Measurements from ENCODE around the gene APOC4. TPM values are rescaled to one million over a fixed set of nuclear protein-coding genes. Genes with fewer than 3 reads are reported as not detected.

APOC4 gene
- total RNA-seq, 1 experiment from 2014 or later, result not detected

DNA sequence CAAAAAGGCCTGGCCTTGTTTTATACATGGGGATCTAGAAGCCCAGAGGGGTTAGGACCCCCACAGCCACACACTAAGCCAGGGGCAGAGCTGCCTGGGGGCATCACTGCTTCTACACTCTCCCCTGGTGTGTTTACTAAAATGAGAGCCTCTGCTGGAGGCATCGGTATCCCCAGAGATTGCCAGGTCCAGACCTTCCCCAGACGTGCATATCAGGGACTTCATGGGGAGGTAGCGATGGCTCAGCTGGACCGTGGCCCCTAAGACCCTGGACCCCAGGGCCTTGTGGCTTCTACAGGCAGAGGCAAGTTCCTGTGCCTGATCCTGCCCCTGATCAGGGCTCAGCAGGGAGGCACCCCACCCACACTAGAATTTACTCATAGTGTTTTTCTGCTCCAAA is 26.6 kb downstream of the APOC4 start:
- Histone ChIP-seq H3K4ac (ENCODE audit: low read depth, low read length) (no peak overlapping the region), H3K14ac (ENCODE audit: insufficient read depth, low read length) (no peak overlapping the region), H4K5ac (ENCODE audit: insufficient read length, low read depth, low read length) (no peak overlapping the region), H3T11ph (ENCODE audit: low read length) (no peak overlapping the region), H3K27ac (ENCODE audit: insufficient read length, low read depth, low read length) (no peak overlapping the region), H2AFZ (ENCODE audit: low read length) (no peak overlapping the region), H3K56ac (ENCODE audit: insufficient read length, low read depth, low read length) (no peak overlapping the region), H2BK5ac (ENCODE audit: insufficient read length, low read length) (no peak overlapping the region), H3K23me2 (ENCODE audit: insufficient read length, low read depth, low read length, poor library complexity, severe bottlenecking) (no peaks in the 10 kb centered on the region), H3K27me3 (ENCODE audit: insufficient read depth, low read length) (no peaks in the 10 kb centered on the region), H2BK120ac (ENCODE audit: low read depth, low read length, poor library complexity, severe bottlenecking) (no peak overlapping the region), H3K9me3 (ENCODE audit: control insufficient read depth, low read depth, low read length) (no peaks in the 10 kb centered on the region), H4K91ac (ENCODE audit: insufficient read length, low read depth, low read length) (no peak overlapping the region), H3K79me1 (ENCODE audit: insufficient read depth, low read depth, low read length, poor library complexity, severe bottlenecking) (no peaks in the 10 kb centered on the region), H2BK20ac (ENCODE audit: low read depth, low read length, poor library complexity, severe bottlenecking) (no peak overlapping the region), H2AK5ac (ENCODE audit: insufficient read length, low read length) (no peak overlapping the region), H3K79me2 (ENCODE audit: insufficient read depth, low read length) (no peaks in the 10 kb centered on the region), H2BK12ac (ENCODE audit: insufficient read length, low read depth, low read length) (no peak overlapping the region), H4K20me1 (ENCODE audit: control insufficient read depth, insufficient read depth, insufficient read length) (no peaks in the 10 kb centered on the region), H3K23ac (ENCODE audit: insufficient read length, low read depth, low read length) (no peak overlapping the region), H3K4me2 (ENCODE audit: insufficient read depth, insufficient read length, low read length) (no peak overlapping the region), H4K8ac (replicated peaks; ENCODE audit: insufficient read length, low read depth, low read length) (no peak overlapping the region), H3K4me1 (ENCODE audit: insufficient read depth, low read length) (no peaks in the 10 kb centered on the region), H3K9ac (ENCODE audit: extremely low read depth, insufficient read length, low read length) (no peak overlapping the region), H2BK15ac (ENCODE audit: low read depth, low read length) (no peak overlapping the region), H3K18ac (ENCODE audit: insufficient read length, low read depth, low read length) (no peak overlapping the region)
- Mint-ChIP-seq H3K27me3 (ENCODE audit: low read depth) (no peaks in the 10 kb centered on the region), H3K27ac (no peak overlapping the region), H3K9me3 (no peaks in the 10 kb centered on the region), H3K4me3 (no peak overlapping the region), H3K4me1 (no peaks in the 10 kb centered on the region), H3K36me3 (ENCODE audit: insufficient read depth in 1 of 3, low read depth in 3 of 3) (peaks cover 9 to 42% (median 32%) of the 10 kb centered on the region in 3 experiments; a peak in 6 of 7 replicates)
- TF ChIP-seq, protein P1, sequence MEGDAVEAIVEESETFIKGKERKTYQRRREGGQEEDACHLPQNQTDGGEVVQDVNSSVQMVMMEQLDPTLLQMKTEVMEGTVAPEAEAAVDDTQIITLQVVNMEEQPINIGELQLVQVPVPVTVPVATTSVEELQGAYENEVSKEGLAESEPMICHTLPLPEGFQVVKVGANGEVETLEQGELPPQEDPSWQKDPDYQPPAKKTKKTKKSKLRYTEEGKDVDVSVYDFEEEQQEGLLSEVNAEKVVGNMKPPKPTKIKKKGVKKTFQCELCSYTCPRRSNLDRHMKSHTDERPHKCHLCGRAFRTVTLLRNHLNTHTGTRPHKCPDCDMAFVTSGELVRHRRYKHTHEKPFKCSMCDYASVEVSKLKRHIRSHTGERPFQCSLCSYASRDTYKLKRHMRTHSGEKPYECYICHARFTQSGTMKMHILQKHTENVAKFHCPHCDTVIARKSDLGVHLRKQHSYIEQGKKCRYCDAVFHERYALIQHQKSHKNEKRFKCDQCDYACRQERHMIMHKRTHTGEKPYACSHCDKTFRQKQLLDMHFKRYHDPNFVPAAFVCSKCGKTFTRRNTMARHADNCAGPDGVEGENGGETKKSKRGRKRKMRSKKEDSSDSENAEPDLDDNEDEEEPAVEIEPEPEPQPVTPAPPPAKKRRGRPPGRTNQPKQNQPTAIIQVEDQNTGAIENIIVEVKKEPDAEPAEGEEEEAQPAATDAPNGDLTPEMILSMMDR (conservative IDR thresholded peaks at IDR 0.05), result no peak
- no CpG with 5 or more reads among the region's 4 CpGs for WGBS (ENCODE audit: extremely low coverage, insufficient read length, low lambda C conversion rate)
- DNase-seq, result no peak

All from H9 (cell line).